ENCODE data around the gene CRAMP1.
A peak's percentile ranks its signal among the peaks of the same experiment; 100 is the strongest.

Gene CRAMP1

DNA sequence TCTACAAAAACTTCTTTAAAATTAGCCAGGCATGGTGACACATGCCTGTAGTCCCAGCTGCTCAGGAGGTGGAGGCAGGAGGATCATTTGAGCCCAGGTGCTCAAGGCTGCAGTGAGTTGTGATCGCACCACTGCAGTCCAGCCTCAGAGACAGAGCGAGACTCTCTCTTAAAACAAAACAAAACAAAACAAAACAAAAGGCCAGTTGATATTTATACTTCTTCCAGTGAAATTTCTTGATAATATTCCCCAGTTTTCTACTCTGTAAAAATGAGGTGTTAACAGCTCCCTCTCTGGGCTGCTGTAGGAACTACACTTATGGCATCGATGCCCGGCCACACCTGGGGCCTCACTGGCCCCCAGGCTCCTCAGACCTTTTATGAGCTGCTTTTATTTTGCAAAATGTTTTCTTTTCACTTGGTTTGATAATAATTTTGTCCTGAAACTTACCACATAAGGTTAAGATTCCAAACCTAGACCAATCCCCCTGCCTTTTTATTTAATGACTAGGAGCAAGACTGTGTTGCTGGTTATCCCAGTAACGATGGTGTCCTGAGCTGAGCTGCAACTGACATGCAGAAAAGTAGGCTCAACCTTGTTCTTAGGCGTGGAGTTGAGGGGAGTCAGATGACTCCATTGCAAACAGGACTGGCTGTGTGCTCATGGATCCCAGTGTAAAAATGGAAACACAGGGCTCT, 111.4 kb downstream of the CRAMP1 start:
- DNase-seq = peak; percentile 36 to 70
- no peak for TF ChIP-seq GATA1 (IDR thresholded peaks at IDR 0.05; ENCODE audit: low read depth, low read length)
- TF ChIP-seq POLR2A (IDR thresholded peaks at IDR 0.05; ENCODE audit: low read length) = no peak

DNA sequence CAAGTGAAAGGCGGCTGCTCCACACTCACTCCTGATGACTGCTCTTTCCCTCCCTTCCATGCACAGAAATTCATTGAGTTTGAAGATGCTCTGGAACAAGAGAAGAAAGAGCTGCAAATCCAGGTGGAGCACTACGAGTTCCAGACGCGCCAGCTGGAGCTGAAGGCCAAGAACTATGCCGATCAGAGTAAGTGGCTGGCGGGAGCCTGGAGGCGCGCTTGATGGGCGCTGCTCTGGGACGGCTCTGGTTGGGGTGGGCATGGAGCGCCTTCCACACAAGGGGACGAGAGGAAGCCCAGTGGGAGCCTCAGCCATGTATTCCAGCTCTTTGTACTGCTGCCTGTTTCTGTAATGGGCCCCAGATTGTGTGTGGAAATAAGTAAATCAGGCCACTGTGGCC, 112.3 kb downstream of the CRAMP1 start:
- DNase-seq = no peak
- TF ChIP-seq POLR2A (IDR thresholded peaks at IDR 0.05; ENCODE audit: low read length) = no peak
- TF ChIP-seq GATA1 (IDR thresholded peaks at IDR 0.05; ENCODE audit: low read depth, low read length) = no peak

DNA sequence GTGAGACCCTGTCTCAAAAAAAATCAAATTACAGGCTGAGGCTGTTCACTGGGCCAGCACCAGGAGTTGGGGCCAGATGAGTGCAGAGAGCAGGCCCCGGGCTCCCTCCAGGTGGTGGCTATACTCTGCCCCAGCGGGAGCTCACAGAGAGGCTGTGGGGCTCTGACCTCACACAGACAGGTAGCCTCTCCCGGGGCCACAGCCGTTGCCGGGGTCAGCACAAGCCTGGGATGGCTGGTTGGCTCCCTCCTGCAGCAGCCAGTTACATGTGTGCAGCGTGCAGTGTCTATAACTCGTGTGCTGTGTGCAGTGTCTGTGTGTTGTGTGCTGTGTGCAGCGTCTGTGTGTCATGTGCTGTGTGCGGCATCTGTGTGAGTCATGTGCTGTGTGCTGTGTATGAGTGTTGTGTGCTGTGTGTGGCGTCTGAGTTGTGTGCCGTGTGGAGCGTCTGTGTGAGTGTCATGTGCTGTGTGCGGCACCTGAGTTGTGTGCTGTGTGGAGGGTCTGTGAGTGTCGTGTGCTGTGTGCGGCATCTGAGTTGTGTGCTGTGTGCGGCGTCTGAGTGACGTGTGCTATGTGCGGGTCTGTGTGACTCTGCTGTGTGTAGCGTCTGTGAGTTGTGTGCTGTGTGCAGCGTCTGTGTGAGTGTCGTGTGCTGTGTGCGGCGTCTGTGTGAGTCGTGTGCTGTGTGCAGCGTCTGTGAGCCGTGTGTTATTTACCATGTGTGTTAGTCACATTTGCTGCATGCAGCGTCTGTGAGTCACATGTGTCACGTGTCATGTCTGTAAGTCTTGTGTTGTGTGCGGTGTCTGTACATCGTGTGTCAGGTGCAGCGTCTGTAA, 114.7 kb downstream of the CRAMP1 start:
- DNase-seq = no peak
- no peak for TF ChIP-seq POLR2A (IDR thresholded peaks at IDR 0.05; ENCODE audit: low read length)
- no peak for TF ChIP-seq GATA1 (IDR thresholded peaks at IDR 0.05; ENCODE audit: low read depth, low read length)
